Activated CD8-positive, alpha-beta memory T cell treated with anti-CD3 and anti-CD28 coated beads, Interleukin-2, amount 50 U/mL, for 24 hours (primary cell): Measurements from ENCODE around the gene LSM2.
"Not testable (repeated sequence)": the region's sequence is repeated elsewhere in the genome, so short reads cannot be mapped to it uniquely, and the experiment has no call there.

Source experiments
- DNase-seq: peaks from one replicate; pipeline ENCODE4 v3.0.0-alpha.2; 2020; ENCODE audit errors: extremely low read depth

LSM2 gene

GRCh38 chr6:31827286-31828079 lies 20.7 kb upstream of the LSM2 start, which contains the start of gene HSPA1B:
Gene HSPA1B, plus strand, starts transcription at chr6:31827738. Its CDS starts 213 bp downstream, at chr6:31827951.
- peak; percentile 88 for DNase-seq

- DNase-seq, result no peak
Measured at GRCh38 chr6:31826793-31827285, 20.1 kb upstream of the LSM2 start.

GRCh38 chr6:31825553-31825952 lies 18.8 kb upstream of the LSM2 start:
- no peak for DNase-seq

GRCh38 chr6:31823592-31824196 lies 16.9 kb upstream of the LSM2 start:
- DNase-seq, result not testable (repeated sequence)

- no peak for DNase-seq
Measured at GRCh38 chr6:31822036-31822821, 15.5 kb upstream of the LSM2 start.

GRCh38 chr6:31821301-31822035 lies 14.7 kb upstream of the LSM2 start:
- no peak for DNase-seq

- not testable (repeated sequence) for DNase-seq
Measured at GRCh38 chr6:31820399-31820798, 13.6 kb upstream of the LSM2 start.

GRCh38 chr6:31819871-31820299 lies 13.1 kb upstream of the LSM2 start:
- no peak for DNase-seq

GRCh38 chr6:31817929-31818511 lies 11.3 kb upstream of the LSM2 start:
- DNase-seq, result not testable (repeated sequence)

GRCh38 chr6:31817133-31817928 lies 10.6 kb upstream of the LSM2 start:
- DNase-seq, result not testable (repeated sequence)

GRCh38 chr6:31815025-31815838 lies 8.5 kb upstream of the LSM2 start, which contains the start of the genes HSPA1A and HSPA1L:
Gene HSPA1A, plus strand, starts transcription at chr6:31815543. Its CDS starts 214 bp downstream, at chr6:31815757.
Gene HSPA1L, minus strand, starts transcription at chr6:31815283. Its CDS starts 3,311 bp downstream, at chr6:31811972.
- no peak for DNase-seq

- DNase-seq, result no peak
Measured at GRCh38 chr6:31814677-31815024, 7.9 kb upstream of the LSM2 start.

GRCh38 chr6:31813465-31813849 lies 6.7 kb upstream of the LSM2 start:
- DNase-seq, result no peak

- DNase-seq, result no peak
Measured at GRCh38 chr6:31811645-31812044, 4.9 kb upstream of the LSM2 start.

GRCh38 chr6:31808599-31808998 lies 1.8 kb upstream of the LSM2 start:
- not testable (repeated sequence) for DNase-seq

- DNase-seq, result no peak
Measured at GRCh38 chr6:31805939-31806469, 762 bp downstream of the LSM2 start.

- DNase-seq, result not testable (repeated sequence)
Measured at GRCh38 chr6:31801031-31801927, 5.5 kb downstream of the LSM2 start.

GRCh38 chr6:31799781-31800180 lies 7.0 kb downstream of the LSM2 start:
- DNase-seq, result no peak
